Transverse colon (tissue), 4 donors: ENCODE results near the gene ARSI.

Source experiments
- CTCF ChIP-seq, 5 experiments: fragments of 200-600 bp in 3 of 5; fragments of 450-650 bp in 2 of 5; sonication (generic) in 3 of 5; IDR thresholded peaks; 1 replicate in 2 of 5; 2 replicates in 3 of 5; pipeline ENCODE4 v1.5.1; 2016 to 2017; ENCODE audit warnings: antibody characterized with exemption in 5 of 5, inconsistent platforms in 3 of 5, mild to moderate bottlenecking in 2 of 5, moderate library complexity in 1 of 5
- EP300 ChIP-seq: sonication (generic); formaldehyde crosslinking; IDR thresholded peaks from one replicate; pipeline ENCODE4 v1.6.1; 2017; ENCODE audit warnings: antibody characterized with exemption, low read depth
- POLR2A ChIP-seq: fragments of 450-650 bp; IDR thresholded peaks from one replicate; pipeline ENCODE4 v1.6.1; 2016; ENCODE audit warnings: antibody characterized with exemption, mild to moderate bottlenecking, moderate library complexity
- POLR2AphosphoS5 ChIP-seq, 3 donors: sonication (generic); formaldehyde crosslinking; IDR thresholded peaks; one replicate each; pipeline ENCODE4 v1.6.1; 2016; ENCODE audit warnings: antibody characterized with exemption in 3 of 3

- TF ChIP-seq CTCF (IDR thresholded peaks at IDR 0.05) (no peak), POLR2A (no peak), EP300 (no peak), POLR2AphosphoS5 (IDR thresholded peaks at IDR 0.05) (no peak)
Observed at GRCh38 chr5:150298701-150299451, 3.8 kb downstream of the ARSI start.
